ENCODE data around the gene KRTAP17-1.

Gene KRTAP17-1

DNA sequence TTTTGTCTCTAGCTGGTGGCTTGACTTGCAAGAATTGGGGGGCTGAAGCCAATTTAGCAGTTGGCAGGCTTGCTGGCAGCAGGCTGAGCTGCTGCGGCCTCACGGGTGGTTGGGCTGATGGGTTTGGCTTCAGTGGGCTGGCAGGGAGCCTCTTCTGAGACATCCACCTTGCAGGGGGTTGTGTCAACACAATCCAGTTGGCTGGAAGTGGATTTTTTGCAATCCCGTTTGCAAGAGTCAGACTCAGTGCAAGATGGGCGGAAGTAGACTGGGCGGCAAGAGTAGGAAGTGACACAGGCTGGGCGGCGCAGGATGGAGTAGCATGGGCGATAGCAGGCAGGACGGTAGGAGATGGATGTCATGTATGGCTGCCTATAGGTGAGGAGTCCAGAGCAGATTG lies 7.9 kb downstream of the KRTAP17-1 start:
- Mint-ChIP-seq H3K4me3 (no peak overlapping the region), H3K36me3 (ENCODE audit: low read depth) (no peaks in the 10 kb centered on the region), H3K9me3 (no peaks in the 10 kb centered on the region), H3K27ac (no peak overlapping the region), H3K27me3 (ENCODE audit: low read depth) (peaks cover 24% of the 10 kb centered on the region), H3K4me1 (peaks cover 10% of the 10 kb centered on the region)
- TF ChIP-seq, protein P1, sequence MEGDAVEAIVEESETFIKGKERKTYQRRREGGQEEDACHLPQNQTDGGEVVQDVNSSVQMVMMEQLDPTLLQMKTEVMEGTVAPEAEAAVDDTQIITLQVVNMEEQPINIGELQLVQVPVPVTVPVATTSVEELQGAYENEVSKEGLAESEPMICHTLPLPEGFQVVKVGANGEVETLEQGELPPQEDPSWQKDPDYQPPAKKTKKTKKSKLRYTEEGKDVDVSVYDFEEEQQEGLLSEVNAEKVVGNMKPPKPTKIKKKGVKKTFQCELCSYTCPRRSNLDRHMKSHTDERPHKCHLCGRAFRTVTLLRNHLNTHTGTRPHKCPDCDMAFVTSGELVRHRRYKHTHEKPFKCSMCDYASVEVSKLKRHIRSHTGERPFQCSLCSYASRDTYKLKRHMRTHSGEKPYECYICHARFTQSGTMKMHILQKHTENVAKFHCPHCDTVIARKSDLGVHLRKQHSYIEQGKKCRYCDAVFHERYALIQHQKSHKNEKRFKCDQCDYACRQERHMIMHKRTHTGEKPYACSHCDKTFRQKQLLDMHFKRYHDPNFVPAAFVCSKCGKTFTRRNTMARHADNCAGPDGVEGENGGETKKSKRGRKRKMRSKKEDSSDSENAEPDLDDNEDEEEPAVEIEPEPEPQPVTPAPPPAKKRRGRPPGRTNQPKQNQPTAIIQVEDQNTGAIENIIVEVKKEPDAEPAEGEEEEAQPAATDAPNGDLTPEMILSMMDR (IDR thresholded peaks at IDR 0.05; ENCODE audit: unreplicated experiment in 3 of 3), result no peak

- no peaks in the 10 kb centered on the region for H3K36me3 Mint-ChIP-seq (ENCODE audit: low read depth)
- TF ChIP-seq, protein P1 (IDR thresholded peaks at IDR 0.05; ENCODE audit: unreplicated experiment in 3 of 3), result no peak
- no peak overlapping the region for H3K27ac Mint-ChIP-seq
- no peak overlapping the region for H3K4me3 Mint-ChIP-seq
- peaks cover 3% of the 10 kb centered on the region for H3K9me3 Mint-ChIP-seq
- H3K4me1 Mint-ChIP-seq, result peaks cover 10% of the 10 kb centered on the region
- H3K27me3 Mint-ChIP-seq (ENCODE audit: low read depth), result peaks cover 14% of the 10 kb centered on the region
These were observed 11.4 kb downstream of the KRTAP17-1 start for GRCh38 chr17:41304091-41304490.

GRCh38 chr17:41302981-41303380 lies 12.5 kb downstream of the KRTAP17-1 start:
- no peaks in the 10 kb centered on the region for H3K36me3 Mint-ChIP-seq (ENCODE audit: low read depth)
- H3K9me3 Mint-ChIP-seq, result peaks cover 3% of the 10 kb centered on the region
- H3K27ac Mint-ChIP-seq, result no peak overlapping the region
- H3K4me3 Mint-ChIP-seq, result no peak overlapping the region
- peaks cover 5% of the 10 kb centered on the region for H3K4me1 Mint-ChIP-seq
- H3K27me3 Mint-ChIP-seq (ENCODE audit: low read depth), result peaks cover 9% of the 10 kb centered on the region
- TF ChIP-seq, protein P1 (IDR thresholded peaks at IDR 0.05; ENCODE audit: unreplicated experiment in 3 of 3), result no peak

DNA sequence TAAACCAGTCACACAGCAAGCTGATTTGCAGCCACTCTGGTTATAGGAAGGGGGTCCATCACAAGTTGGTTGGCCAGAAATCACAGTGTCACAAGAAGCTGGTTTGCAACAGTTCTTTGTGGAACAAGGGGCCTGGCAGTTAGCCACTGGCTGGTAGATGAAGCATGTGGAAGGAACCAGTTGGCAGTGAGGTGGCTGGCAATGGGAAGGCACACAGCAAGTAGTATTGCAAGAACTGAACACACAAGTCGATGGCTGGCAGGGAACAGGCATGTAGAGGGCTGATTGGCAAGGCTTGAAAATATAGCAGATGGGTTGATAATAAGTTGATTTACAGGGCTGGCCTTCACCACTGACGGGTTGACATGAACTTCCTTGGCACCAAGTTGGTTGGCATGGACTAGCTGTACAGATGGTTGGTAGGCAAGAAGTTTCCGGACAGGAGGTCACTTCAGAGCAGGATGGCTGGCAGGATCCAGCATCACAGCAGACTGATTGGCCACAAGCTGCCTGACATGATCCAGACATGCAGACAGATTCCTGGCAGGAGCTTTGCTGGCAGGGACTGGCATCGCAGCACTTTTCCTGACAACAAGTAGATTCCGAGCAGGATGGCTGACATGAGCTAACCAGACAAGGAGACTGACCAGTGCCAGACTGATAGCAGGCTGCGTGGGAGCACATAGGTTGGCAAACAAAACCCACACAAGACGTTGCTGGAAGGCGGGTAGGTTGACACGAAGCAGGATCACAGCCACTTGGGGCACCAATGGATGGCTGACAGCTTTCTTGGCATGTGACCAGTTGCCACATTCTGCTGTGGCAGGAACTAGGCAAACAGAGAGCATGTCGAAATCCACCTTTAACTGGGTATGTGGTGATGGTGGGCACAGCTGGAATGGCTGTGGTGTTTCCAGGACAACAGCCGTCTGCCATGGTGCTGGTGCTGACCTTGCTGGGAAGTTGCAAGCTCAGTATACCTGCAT lies 13.3 kb downstream of the KRTAP17-1 start, which contains the start of gene KRTAP29-1:
KRTAP29-1 (minus strand) TSS at position 936 of the 986 bp plus-strand sequence; CDS start at position 936, 0 bp downstream.
- H3K4me1 Mint-ChIP-seq, result no peaks in the 10 kb centered on the region
- H3K4me3 Mint-ChIP-seq, result no peak within 1 kb of the TSS
- peaks cover 4% of the 10 kb centered on the region for H3K27me3 Mint-ChIP-seq (ENCODE audit: low read depth)
- TF ChIP-seq, protein P1 (IDR thresholded peaks at IDR 0.05; ENCODE audit: unreplicated experiment in 3 of 3), result no peak
- peaks cover 3% of the 10 kb centered on the region for H3K9me3 Mint-ChIP-seq
- no peak within 1 kb of the TSS for H3K27ac Mint-ChIP-seq
- H3K36me3 Mint-ChIP-seq (ENCODE audit: low read depth), result no peaks in the 10 kb centered on the region

DNA sequence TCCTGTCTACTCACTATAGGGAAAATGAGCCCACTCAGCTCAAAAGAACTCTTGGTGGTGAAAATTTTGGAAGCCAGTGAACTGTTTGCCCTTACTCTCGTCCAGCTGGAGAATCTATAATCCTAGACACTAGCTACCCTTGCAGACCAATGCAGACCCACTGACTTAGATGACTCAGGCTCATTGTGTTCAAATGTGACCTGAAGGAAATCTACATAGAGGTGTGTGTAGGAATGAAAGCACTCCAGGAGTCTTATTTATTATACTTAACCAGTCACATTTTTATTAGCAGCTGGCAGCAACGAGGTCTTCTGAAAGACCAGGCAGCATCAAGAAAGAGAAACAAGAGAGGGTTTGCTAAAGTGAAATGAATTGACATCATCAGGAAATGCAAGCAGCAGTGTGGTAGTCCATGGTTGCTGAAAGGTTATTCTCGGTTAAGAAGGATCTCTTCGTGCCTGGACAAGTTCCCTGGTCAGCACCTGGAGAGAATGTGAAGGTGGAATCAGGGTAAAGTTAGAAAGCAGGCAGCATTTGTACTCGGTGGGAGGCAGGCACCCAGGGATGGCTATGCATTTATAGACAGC lies 14.2 kb downstream of the KRTAP17-1 start:
- peaks cover 4% of the 10 kb centered on the region for H3K27me3 Mint-ChIP-seq (ENCODE audit: low read depth)
- no peak overlapping the region for H3K27ac Mint-ChIP-seq
- no peak overlapping the region for H3K4me3 Mint-ChIP-seq
- peaks cover 5% of the 10 kb centered on the region for H3K4me1 Mint-ChIP-seq
- H3K9me3 Mint-ChIP-seq, result peaks cover 3% of the 10 kb centered on the region
- TF ChIP-seq, protein P1 (IDR thresholded peaks at IDR 0.05; ENCODE audit: unreplicated experiment in 3 of 3), result no peak
- no peaks in the 10 kb centered on the region for H3K36me3 Mint-ChIP-seq (ENCODE audit: low read depth)
